Stimulated activated effector memory CD8-positive, alpha-beta T cell treated with anti-CD3 and anti-CD28 coated beads, Interleukin-12 subunit alpha, Interleukin-12 subunit beta, amount 100 ng/mL, for 72 hours (primary cell): ENCODE data around the gene MYCBP2.
"Not testable (repeated sequence)": the region's sequence is repeated elsewhere in the genome, so short reads cannot be mapped to it uniquely, and the experiment has no call there.

Source experiments
- ATAC-seq: fragments of 150-1000 bp; cut with Tn5 transposase; 2 replicates; pipeline ENCODE4 v1.10.0; 2021
- DNase-seq, 2 donors: peaks; one replicate each; pipeline ENCODE4 v3.0.0; 2021 to 2022; ENCODE audit warnings: low spot score in 2 of 2
- H3K27ac Mint-ChIP-seq: one replicate; pipeline ENCODE4 v1.8.0; 2022; ENCODE audit warnings: mild to moderate bottlenecking, mixed read lengths
- H3K36me3 Mint-ChIP-seq: one replicate; pipeline ENCODE4 v1.8.0; 2022; ENCODE audit warnings: mild to moderate bottlenecking, mixed read lengths
- H3K4me1 Mint-ChIP-seq: one replicate; pipeline ENCODE4 v1.8.0; 2022; ENCODE audit warnings: mixed read lengths
- H3K4me3 Mint-ChIP-seq: one replicate; pipeline ENCODE4 v1.8.0; 2022; ENCODE audit warnings: mild to moderate bottlenecking, mixed read lengths
- H3K9me3 Mint-ChIP-seq: one replicate; pipeline ENCODE4 v1.8.0; 2022; ENCODE audit warnings: mixed read lengths

Gene MYCBP2

GRCh38 chr13:77298426-77298825 lies 28.5 kb downstream of the MYCBP2 start:
- DNase-seq (no peak), ATAC-seq (peak; percentile 40)
- H3K4me3 Mint-ChIP-seq, result peak overlapping the region; percentile 2
- H3K36me3 Mint-ChIP-seq, result peaks cover 33% of the 10 kb centered on the region
- H3K9me3 Mint-ChIP-seq, result no peaks in the 10 kb centered on the region
- H3K4me1 Mint-ChIP-seq, result peaks cover 43% of the 10 kb centered on the region
- no peak overlapping the region for H3K27ac Mint-ChIP-seq

- Mint-ChIP-seq H3K4me3 (no peak overlapping the region), H3K36me3 (peaks cover 90% of the 10 kb centered on the region), H3K4me1 (peaks cover 37% of the 10 kb centered on the region), H3K9me3 (no peaks in the 10 kb centered on the region), H3K27ac (no peak overlapping the region)
- DNase-seq (no peak), ATAC-seq (no peak)
Measured at GRCh38 chr13:77291774-77292173, 35.1 kb downstream of the MYCBP2 start.

- ATAC-seq (no peak), DNase-seq (no peak)
- Mint-ChIP-seq H3K4me3 (peak overlapping the region; percentile 11), H3K9me3 (no peaks in the 10 kb centered on the region), H3K4me1 (peaks cover 45% of the 10 kb centered on the region), H3K27ac (no peak overlapping the region), H3K36me3 (peaks cover 79% of the 10 kb centered on the region)
Measured at GRCh38 chr13:77290342-77290741, 36.6 kb downstream of the MYCBP2 start.

DNA sequence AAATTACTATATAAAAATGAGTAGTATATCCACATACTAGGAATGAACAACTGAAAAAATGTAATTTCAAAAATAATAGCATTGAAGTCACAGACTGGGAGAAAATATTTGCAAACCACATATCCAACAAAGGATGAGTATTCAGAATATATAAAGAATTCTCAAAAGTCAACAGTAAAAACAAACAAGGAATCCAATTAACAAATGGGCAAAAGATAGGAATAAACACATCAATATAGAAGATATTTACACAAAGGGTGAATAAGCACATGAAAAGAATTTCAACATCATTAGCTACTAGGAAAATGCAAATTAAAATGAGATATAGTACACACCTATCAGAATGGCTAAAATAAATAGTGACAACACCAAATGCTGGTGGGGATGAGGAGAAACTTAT lies 37.0 kb downstream of the MYCBP2 start:
- Mint-ChIP-seq H3K4me3 (no peak overlapping the region), H3K36me3 (peaks cover 79% of the 10 kb centered on the region), H3K4me1 (peaks cover 50% of the 10 kb centered on the region)

DNA sequence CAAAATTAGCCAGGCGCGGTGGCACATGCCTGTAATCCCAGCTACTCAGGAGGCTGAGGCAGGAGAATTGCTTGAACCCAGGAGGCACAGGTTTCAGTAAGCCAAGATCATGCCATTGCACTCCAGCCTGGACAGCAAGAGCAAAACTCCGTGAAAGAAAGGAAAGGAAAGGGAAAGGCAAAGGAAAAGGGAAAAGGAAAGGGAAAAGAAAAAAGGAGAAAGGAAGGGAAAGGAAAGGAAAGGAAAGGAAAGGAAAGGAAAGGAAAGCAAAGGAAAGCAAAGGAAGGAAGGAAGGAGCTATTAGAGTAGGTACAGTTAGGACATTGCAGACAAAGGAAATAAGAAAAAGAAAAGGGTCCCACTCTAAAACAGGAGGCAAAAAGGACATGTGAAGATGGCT lies 41.3 kb downstream of the MYCBP2 start:
- H3K9me3 Mint-ChIP-seq, H3K4me3 Mint-ChIP-seq, DNase-seq, ATAC-seq: not testable (repeated sequence)
- peaks cover 69% of the 10 kb centered on the region for H3K36me3 Mint-ChIP-seq
- peaks cover 45% of the 10 kb centered on the region for H3K4me1 Mint-ChIP-seq
- H3K27ac Mint-ChIP-seq, result peak overlapping the region; percentile 69

More for the DNA sequence above, 37.0 kb downstream of the MYCBP2 start:
- ATAC-seq (no peak), DNase-seq (no peak)
- Mint-ChIP-seq H3K9me3 (no peaks in the 10 kb centered on the region), H3K27ac (no peak overlapping the region)

DNA sequence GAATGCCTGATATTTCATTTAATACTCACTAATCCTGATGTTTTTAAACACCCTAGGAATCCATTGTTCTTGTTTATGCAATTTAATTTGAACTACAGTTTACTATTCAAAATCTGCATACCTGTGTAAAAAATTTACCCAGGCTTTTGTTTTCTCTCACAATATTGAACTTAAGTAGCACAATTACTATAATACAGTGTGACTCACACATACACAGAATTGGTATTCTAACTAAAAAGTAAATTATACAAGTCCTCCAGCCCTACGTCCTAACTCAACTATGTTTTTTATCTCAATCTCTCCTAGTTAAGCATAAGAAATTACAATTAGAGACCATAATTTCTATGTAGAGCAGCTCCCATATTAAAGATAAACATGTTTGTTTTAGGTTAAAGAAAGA lies 41.8 kb downstream of the MYCBP2 start:
- Mint-ChIP-seq H3K4me3 (no peak overlapping the region), H3K36me3 (peaks cover 67% of the 10 kb centered on the region), H3K4me1 (peaks cover 39% of the 10 kb centered on the region), H3K27ac (peak overlapping the region; percentile 69), H3K9me3 (no peaks in the 10 kb centered on the region)
- peak; percentile 46 for ATAC-seq
- DNase-seq, result no peak

DNA sequence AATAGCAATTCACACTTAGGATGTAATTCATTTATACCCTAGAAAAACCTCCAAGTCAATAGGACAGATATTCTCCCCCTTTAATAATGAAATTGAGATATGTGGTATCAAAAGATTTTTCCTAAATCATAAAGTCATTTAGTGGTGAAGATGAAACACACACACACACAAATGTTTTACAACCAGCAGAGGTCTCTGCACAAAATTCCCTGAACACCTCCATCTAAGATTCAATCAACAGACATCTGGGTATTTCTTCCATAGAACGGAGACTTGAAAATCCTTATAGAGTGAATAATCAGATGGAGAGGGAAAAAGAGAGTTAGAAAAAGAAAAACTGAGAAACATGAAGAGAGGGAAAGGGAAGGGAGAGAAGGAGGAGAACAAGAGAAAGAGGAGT lies 52.8 kb downstream of the MYCBP2 start:
- H3K27ac Mint-ChIP-seq, result peak overlapping the region; percentile 15
- H3K9me3 Mint-ChIP-seq, result no peaks in the 10 kb centered on the region
- DNase-seq (no peak), ATAC-seq (no peak)
- H3K4me1 Mint-ChIP-seq, result peaks cover 19% of the 10 kb centered on the region
- H3K4me3 Mint-ChIP-seq, result no peak overlapping the region
- H3K36me3 Mint-ChIP-seq, result peaks cover 78% of the 10 kb centered on the region

GRCh38 chr13:77269141-77269540 lies 57.8 kb downstream of the MYCBP2 start:
- peak overlapping the region; percentile 36 for H3K27ac Mint-ChIP-seq
- H3K36me3 Mint-ChIP-seq, result peaks cover 97% of the 10 kb centered on the region
- H3K4me1 Mint-ChIP-seq, result no peaks in the 10 kb centered on the region
- no peak for DNase-seq
- no peak overlapping the region for H3K4me3 Mint-ChIP-seq
- ATAC-seq, result no peak
- no peaks in the 10 kb centered on the region for H3K9me3 Mint-ChIP-seq

DNA sequence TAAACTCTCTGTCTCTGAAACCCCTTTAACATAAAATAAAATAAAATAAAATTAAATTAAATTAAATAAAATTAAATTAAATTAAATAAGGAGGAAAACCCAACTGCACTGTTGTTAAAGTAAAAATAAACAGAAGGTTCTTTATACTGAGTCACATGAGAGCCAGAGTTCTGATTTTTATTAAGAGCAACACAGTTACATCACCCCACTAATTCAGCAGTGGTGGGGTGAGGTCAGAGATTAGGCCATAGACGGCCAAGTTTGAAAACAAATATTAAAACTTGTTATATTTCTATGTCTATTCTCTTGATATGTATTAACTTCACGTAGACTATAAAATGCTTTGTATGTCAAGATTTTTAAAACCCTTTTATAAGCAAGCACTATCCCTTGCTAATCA lies 59.5 kb downstream of the MYCBP2 start:
- Mint-ChIP-seq H3K4me3 (no peak overlapping the region), H3K27ac (no peak overlapping the region), H3K36me3 (peaks cover 97% of the 10 kb centered on the region), H3K4me1 (no peaks in the 10 kb centered on the region), H3K9me3 (no peaks in the 10 kb centered on the region)
- DNase-seq (no peak), ATAC-seq (no peak)

GRCh38 chr13:77265336-77265735 lies 61.6 kb downstream of the MYCBP2 start:
- no peaks in the 10 kb centered on the region for H3K9me3 Mint-ChIP-seq
- no peak overlapping the region for H3K4me3 Mint-ChIP-seq
- H3K36me3 Mint-ChIP-seq, result peaks cover 97% of the 10 kb centered on the region
- DNase-seq, result no peak
- no peak for ATAC-seq
- H3K27ac Mint-ChIP-seq, result peak overlapping the region; percentile 9
- no peaks in the 10 kb centered on the region for H3K4me1 Mint-ChIP-seq

GRCh38 chr13:77262198-77262597 lies 64.7 kb downstream of the MYCBP2 start:
- peaks cover 96% of the 10 kb centered on the region for H3K36me3 Mint-ChIP-seq
- DNase-seq, result no peak
- H3K4me1 Mint-ChIP-seq, result no peaks in the 10 kb centered on the region

GRCh38 chr13:77250975-77251374 lies 75.9 kb downstream of the MYCBP2 start:
- peaks cover 71% of the 10 kb centered on the region for H3K36me3 Mint-ChIP-seq
- H3K4me1 Mint-ChIP-seq, result peaks cover 29% of the 10 kb centered on the region
- no peak overlapping the region for H3K27ac Mint-ChIP-seq
- DNase-seq (no peak), ATAC-seq (no peak)
- H3K9me3 Mint-ChIP-seq, result no peaks in the 10 kb centered on the region
- H3K4me3 Mint-ChIP-seq, result no peak overlapping the region

More at GRCh38 chr13:77262198-77262597, 64.7 kb downstream of the MYCBP2 start:
- H3K9me3 Mint-ChIP-seq, result no peaks in the 10 kb centered on the region
- H3K27ac Mint-ChIP-seq, result no peak overlapping the region
- no peak overlapping the region for H3K4me3 Mint-ChIP-seq
- no peak for ATAC-seq

DNA sequence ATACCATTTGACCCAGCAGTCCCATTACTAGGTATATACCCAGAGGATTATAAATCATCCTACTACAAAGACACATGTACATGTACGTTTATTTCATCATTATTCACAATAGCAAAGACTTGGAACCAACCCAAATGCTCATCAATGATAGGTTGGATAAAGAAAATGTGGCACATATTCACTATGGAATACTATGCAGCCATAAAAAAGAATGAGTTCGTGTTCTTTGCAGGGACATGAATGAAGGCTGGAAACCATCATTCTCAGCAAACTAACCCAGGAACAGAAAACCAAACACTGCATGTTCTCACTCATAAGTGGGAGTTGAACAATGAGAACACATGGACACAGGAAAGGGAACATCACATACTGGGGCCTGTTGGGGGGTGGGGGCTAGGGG lies 81.7 kb downstream of the MYCBP2 start:
- ATAC-seq, H3K9me3 Mint-ChIP-seq, H3K4me3 Mint-ChIP-seq, H3K27ac Mint-ChIP-seq, DNase-seq: not testable (repeated sequence)
- Mint-ChIP-seq H3K36me3 (peaks cover 84% of the 10 kb centered on the region), H3K4me1 (peaks cover 19% of the 10 kb centered on the region)

GRCh38 chr13:77239312-77239711 lies 87.6 kb downstream of the MYCBP2 start:
- Mint-ChIP-seq H3K4me1 (peaks cover 11% of the 10 kb centered on the region), H3K27ac (no peak overlapping the region), H3K4me3 (no peak overlapping the region), H3K36me3 (peaks cover 58% of the 10 kb centered on the region), H3K9me3 (no peaks in the 10 kb centered on the region)
- ATAC-seq (no peak), DNase-seq (no peak)

DNA sequence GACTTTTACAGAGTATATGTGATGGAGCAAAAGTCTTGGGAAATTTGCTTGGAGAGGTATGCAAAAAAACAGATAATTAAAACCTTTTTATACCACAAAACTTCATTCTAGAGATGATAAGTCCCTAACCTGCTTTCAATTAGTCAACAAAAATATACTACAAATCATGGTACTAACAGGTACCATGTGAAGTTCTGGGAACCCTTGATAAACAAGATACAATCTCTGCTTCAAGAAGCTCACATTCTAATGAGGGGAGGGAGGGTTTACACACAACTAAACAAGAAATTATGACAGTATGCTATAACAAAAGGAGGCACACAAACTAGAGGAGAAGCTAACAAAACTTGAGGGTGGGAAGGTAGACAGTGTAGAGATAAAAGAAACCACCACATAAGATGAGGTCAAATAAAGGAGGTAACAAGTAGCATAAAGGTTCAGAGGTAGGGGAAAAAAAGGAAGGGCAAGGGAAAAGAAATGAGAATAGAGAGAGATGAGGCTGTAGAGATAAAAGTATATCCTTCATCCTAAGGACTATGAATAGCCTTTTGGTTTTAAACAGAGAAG lies 91.4 kb downstream of the MYCBP2 start:
- no peak for DNase-seq
- Mint-ChIP-seq H3K4me1 (peaks cover 15% of the 10 kb centered on the region), H3K4me3 (no peak overlapping the region), H3K36me3 (peaks cover 41% of the 10 kb centered on the region), H3K27ac (no peak overlapping the region), H3K9me3 (no peaks in the 10 kb centered on the region)
- ATAC-seq, result no peak

DNA sequence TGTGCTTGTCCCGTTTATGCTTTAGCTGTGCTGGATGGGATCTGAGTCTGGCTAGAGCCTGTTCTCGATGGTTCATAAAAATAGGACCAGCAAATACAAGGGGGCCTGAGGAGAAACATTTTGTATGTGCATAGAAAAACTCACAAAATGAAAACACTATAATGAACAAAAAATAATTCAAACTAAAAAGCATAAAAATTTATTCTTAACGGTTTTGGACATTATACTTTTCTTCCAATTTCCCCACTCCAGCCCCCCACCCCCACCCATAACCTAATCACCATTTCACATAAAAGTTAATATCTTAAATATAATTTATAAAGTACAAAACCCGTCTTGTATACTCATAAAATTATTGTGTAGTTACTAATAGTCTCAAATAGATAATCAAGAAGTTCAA lies 93.7 kb downstream of the MYCBP2 start:
- DNase-seq (no peak), ATAC-seq (no peak)
- Mint-ChIP-seq H3K27ac (no peak overlapping the region), H3K4me3 (no peak overlapping the region), H3K4me1 (peaks cover 16% of the 10 kb centered on the region), H3K36me3 (peaks cover 32% of the 10 kb centered on the region), H3K9me3 (no peaks in the 10 kb centered on the region)

GRCh38 chr13:77230560-77230959 lies 96.3 kb downstream of the MYCBP2 start:
- DNase-seq, result no peak
- peak; percentile 75 for ATAC-seq
- H3K4me1 Mint-ChIP-seq, result peaks cover 14% of the 10 kb centered on the region
- peaks cover 27% of the 10 kb centered on the region for H3K36me3 Mint-ChIP-seq
- no peak overlapping the region for H3K27ac Mint-ChIP-seq
- no peaks in the 10 kb centered on the region for H3K9me3 Mint-ChIP-seq
- no peak overlapping the region for H3K4me3 Mint-ChIP-seq
